GM19025 (cell line): Measurements from ENCODE around the gene CFAP299.

Experiments used
- ATAC-seq: cut with Tn5 transposase; IDR thresholded peaks from one replicate; pipeline ENCODE4 v1.9.1; 2021; ENCODE audit warnings: mild to moderate bottlenecking, low read depth, moderate library complexity; ENCODE audit not compliant: unreplicated experiment

Gene CFAP299

DNA sequence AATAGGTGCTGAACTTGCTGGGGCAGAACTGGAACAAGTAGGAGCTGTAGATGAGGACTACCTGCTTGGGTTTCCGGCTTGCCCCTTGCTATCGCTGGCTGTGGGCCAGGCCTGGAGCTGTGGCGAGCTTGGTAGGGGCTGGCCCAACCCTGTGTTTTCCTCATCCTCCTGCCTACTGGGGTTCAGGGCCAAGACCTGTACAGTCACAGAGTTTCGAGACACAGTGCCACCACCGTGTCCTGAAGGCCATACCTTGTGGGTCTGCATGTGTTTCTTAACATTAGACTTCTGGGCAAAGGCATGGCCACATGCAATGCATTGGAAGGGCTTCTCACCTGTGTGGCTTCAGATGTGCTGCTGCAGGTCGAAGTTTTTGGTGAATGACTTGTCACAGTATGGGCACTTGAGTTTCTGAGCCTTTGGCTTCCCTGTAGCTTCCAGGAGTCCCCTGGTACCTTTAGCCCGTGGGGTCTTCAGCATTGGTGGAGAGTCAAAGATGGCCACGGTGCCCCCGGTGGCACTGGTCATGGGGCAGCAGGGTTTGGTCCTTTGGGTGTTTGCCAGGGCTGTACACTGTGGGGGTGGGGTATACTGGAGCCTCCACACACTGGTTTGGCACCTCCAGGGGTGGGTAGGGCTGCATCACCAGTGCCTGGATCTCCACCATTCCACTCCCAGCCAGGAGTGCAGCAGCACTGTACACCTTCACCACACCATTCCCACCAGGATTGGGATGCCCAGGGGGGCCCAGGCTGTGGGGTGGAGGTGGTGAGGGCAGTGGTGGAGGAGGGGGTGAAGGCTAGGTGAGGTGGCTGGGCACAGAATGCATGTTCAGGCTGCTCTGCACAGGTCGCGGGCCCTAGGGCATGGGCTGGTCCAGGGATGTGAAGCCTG is 52.1 kb downstream of the CFAP299 start:
- no peak for ATAC-seq

DNA sequence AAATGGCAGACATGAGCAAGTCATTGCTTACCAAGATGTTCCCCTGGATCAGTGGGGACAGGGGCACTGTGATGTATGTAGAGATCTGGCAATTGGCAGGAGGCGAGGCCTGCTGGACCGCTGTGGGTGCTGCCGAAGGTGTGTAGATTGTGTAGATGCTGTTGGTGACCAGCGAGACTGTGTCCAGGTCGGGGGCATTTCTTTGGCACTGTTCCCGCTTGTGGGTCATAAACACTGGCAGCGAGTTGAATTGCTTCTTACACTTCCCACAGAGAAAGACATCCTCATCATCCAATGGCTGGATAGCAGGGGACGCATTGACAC is 52.7 kb downstream of the CFAP299 start:
- ATAC-seq, result no peak

DNA sequence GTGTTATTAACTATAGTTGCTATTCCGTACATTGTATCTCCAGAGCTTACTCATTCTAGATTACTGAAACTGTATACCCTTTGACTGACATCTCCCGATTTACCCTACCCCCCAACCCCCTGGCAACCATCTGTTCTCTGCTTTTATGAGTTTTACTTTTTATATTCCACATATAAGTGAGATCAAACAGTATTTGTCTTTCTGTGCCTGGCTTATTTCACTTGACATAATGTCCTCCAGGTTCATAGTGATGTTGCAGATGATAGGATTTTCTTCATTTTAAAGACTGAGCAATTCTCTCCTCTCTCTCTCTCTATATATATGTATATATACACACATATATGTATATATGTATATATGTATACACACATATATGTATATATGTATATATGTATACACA is 54.6 kb downstream of the CFAP299 start:
- ATAC-seq, result no peak

DNA sequence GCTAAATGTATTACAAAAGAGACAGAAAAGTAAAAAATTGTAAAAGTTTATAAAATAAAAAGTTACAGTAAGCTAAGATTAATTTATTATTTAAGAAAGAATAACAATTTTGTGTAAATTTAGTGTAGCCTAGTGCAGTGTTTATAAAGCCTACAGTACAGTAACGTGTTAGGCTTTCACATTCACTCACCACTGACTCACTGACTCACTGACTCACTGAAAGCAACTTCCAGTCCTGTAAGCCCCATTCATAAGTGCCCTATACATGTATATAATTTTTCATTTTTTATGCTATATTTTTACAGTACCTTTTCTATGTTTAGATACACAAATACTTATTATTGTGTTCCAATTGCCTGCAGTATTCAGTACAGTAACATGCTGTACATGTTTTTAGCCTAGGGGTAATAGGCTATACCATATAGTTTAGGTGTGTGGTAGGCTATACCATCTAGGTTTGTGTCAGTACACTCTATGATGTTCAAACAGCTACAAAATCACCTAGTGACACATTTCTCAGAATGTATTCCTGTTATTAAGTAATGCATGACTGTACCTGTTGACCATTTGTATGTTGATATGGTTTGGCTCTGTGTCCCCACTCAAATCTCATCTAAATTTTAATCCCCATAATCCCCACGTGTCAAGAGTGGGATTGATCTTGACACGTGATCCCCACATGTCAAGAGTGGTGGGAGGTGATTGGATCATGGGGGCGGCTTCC is 57.9 kb downstream of the CFAP299 start:
- no peak for ATAC-seq

DNA sequence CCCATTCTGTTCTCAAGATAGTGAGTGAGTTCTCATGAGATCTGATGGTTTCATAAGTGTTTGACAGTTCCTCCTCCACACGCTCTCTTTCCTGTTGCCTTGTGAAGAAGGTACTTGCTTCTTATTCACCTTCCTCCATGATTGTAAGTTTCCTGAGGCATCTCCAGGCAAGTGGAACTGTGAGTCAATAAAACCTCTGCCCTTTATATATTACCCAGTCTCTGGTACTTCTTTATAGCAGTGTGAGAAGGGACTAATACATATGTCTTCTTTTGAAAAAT is 58.4 kb downstream of the CFAP299 start:
- no peak for ATAC-seq

DNA sequence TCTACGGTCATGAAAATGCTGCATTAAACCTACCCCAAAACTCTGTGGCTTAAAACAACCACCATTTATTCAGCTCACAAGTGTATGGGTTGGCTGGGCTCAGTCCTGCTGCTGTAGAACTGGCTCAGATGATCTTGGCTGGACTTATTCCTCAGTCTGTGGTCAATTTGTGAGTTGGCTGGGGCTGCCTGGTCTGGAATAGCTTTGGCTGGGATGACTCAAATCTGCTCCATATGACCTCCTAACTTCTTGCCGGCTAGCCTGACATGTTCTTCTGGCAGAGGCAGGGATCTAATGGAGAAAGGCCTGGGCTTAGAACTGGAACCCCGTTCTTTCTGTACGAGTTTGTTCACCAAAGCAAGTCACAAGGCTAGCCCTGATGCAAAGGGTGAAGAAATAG is 71.7 kb downstream of the CFAP299 start:
- no peak for ATAC-seq

DNA sequence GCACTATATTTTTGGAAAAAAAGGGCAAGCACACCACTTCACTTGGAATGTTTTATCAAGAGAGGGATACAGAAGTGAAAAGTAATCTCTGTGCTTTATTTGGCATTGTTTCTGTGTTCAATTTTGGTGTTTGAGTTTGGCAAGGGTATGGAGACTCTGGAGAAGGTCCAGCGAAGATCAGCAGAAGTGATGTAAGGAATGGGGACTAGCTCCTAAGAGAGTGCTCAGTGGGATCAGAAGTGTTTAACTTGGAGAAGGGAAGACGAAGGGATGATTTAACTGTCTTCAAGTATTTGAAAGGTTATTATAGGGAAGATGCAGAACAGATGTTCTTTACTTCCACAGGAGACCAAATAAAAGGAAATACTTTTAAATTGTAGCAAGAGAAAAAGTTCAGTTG is 74.3 kb downstream of the CFAP299 start:
- no peak for ATAC-seq

DNA sequence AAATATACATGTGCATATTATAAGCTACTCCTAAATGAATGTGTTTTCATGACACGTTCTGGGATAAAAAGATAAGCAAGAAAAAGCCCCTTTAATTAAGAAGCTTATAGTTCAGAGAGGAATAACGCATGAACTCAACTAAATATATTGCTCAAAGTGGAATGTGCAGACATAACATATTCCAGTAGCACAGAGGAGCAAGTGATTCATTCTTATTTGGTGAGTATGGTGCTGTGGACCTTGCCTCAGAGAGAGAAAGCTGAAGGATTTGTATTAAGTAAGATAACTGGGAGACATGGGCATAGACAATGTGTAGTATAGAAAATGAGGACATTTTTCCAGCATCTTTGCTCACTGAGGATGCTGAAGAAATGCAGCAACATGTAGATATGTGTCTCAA is 76.8 kb downstream of the CFAP299 start:
- no peak for ATAC-seq

DNA sequence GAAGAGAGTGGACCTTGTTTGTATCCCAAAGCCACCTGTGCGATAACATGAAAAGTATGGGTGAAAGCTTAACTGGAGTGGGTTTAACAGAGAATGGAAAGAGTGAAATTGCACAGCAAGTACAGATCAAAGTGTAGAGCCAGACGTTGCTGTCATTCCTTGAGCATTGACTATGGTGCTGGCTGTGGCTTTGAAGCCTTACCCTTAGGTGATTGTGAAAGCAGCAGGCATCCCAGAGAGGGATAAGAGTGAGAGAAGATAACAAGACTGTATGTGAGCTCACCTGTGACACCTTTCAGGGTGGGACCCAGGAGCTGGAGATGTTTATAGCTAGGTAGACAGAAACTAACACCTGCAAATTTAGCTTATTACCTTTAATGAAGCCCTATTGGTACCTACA is 77.6 kb downstream of the CFAP299 start:
- no peak for ATAC-seq

DNA sequence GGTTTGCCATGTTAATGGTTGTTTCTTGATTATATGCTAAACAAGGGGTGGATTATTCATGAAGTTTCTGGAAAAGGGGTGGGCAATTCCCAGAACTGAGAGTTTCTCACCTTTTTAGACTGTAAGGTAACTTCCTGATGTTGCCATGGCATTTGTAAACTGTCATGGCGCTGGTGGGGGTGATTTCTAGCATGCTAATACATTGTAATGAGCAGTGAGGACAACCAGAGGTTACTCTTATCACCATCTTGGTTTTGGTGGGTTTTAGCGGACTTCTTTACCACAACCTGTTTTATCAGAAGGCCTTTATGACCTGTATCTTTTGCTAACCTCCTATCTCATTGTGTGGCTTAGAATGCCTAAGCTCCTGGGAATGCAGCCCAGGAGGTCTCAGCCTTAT is 81.5 kb downstream of the CFAP299 start:
- no peak for ATAC-seq

DNA sequence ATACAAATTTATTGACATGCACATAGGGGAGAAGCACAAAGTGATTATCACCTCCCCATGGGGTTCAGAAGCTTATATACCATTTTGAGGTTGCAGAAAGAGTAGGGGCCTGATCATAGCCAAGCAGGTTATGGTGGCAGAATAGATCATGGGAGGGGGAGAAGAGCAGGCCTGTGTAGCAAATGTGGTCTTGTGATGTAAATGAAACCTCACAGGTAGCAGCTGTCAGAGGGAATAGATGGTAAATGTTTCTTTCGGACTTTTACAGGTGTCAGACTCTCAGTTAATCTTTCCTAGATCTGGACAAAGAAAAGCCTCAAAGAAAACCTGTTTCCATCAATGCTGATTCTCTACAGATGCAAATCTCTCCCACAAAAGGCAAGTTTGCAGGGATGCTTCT is 84.4 kb downstream of the CFAP299 start:
- no peak for ATAC-seq

DNA sequence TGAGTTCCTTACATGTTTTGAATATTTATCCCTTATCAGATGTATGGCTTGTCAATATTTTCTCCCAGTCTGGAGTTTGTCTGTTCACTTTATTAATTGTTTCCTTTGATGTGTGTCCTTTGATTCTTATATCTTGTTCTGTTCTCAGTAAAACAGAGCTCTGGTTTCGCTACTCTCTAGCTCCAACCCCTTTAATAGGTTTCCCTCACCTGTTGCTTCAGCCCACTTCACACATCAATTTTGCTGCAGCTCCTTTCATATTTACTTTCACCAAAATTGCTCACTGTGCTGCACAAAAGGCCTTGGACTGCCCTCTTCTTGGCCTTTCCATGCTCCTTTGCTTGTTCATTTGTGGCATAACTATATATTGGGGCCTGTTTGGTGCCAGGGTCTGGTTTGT is 85.1 kb downstream of the CFAP299 start:
- no peak for ATAC-seq

DNA sequence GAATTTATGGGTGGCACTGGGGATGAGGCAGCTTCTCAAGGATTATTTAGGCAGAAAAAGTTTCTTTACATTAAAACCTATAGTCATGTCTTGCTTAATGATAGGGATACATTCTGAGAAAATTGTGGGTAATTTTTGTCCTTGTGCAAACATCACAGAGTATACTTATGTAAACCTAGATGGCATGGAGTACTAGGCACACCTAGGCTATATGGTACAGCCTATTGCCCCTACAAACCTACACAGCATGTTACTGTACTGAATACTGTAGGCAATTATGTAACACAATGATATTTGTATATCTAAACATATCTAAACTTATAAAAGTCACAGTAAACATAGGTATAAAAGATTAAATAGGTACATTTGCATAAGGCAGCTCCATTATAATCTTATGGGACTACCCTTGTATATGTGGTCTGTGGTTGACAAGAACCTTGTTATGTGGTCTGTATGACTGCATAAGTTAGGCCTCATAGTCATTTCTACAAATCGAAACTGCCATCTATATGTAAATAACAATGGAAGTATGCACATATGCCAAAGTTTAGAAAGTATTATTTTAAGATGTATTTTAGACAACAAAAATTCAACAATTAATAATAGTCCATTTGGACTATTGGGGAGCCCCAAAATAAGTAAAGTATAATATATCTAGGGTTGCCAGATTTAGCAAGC is 87.3 kb downstream of the CFAP299 start:
- no peak for ATAC-seq

DNA sequence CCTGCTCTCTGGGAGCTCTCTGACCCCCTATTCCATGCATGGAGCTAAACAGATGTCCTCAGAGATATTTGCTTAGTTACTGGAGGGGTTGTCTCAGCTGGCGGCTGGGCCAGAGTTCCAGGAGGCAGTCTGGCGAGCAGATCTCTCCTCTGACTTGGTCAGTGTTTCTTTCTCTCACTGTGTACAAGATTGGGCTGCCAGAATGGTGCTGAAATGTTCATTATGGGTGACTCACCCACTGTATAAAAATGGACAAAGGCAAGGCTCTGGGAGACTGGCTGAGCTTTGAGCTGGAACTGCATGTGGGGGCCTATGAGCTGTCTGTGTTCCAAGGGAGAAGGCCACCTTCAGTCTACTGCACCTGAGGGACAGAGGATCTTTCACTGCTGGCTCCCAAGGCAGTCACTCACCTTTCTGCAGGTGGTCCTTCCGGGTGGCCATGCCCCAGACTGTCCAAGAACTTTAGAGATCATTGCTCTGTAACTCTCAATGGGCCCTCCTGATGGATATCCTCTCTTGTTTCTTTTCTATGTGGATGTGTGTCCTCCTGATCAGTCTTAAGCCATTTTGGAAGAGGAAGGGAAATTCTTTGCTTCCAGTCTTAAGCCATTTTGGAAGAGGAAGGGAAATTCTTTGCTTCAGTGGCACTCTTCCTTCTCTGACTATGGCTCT is 88.2 kb downstream of the CFAP299 start:
- ATAC-seq, result no peak

DNA sequence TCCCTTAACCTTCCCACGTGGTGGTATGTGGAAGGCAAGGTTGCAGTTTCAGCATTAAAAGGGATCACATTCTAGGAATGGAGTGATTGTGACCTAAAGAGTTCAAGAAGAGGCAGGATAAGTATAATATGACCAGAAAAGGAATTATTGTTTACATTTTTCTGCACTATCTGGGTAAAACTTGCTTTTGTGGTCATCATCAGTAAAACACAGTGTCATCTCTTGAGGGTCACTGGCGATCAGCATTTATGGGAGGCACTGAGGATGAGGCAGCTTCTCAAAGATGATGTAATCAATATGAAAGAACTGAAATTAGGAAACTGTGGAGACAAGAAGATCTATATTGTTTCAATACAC is 88.7 kb downstream of the CFAP299 start:
- no peak for ATAC-seq

DNA sequence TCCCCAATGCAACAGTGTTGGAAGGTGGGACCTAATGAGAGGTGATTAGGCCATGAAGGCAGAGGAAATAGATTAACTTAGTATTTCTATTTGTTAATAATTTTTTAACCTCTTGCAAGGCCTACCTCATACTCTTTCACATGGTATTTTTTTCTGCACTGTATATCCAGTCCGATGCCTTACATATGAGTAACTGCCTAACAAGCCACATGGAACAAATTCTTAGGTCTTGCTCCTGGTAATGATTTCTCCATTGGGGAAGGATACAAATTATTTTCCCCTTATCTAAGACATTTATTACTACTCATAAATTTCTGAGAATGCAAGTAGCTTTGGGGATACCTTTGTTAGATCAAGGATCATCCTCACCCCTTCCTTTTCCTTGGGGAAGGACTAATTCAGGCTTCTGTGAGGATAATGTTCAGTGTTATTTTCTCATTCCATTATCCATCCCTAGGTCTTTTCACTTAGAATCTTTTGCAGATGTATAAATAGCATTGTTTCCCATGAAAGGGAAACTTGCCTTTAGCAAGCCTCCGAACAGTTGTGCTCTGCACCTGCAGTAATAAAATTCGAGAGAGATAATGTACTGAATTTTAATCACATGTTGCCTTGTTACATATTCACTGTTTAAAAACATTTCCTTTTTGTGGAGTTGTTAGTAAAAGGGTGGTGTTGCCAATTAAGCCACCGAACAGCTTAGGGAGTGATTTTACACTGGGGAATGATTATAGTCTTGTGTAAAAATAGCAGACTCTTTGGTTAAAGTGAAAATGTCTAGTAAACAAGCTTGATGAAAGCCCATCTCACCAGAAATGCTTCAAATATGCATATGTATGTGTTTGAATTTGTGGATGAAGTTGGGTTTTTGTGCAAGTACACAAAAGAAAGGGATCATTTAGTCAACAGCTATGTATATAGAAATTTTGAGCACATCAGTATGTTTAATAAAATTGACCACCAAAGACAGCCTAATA is 89.9 kb downstream of the CFAP299 start:
- ATAC-seq, result no peak

DNA sequence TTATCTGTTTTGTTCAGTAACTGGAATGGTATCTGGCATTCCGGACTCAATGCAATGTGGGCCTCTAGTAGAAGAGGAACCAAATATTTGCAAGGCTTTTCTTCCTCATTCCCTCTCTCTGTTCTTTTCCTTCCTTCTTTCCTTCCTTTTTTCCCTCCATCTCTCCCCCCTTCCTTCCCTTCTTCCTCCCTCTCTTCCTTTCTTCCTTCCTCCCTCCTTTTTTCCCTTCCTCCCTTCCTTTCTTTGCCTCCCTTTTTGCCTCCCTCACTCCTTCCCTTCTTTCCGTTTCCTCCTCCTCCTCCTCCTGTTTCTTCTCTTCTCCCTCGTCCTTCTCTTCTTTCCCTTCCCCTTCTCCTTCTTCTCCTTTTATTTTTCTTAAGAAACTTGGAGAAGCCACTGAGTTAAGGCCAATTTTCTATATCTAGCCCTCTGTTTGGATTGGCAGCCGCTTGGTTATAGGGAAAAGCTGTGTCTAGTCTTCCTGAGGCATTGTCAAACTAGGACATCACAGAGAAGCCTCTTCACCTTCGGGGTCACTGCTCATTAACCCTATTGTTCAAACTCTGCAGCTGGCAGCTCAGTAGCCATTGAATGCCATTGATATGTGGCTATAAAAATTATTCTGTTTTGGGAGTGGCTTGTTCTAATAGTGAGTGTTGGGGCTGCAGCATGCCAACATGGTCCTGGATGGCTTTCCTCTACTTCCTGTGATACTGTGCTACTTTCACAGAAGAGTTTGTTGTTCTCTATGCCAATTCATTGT is 95.9 kb downstream of the CFAP299 start:
- ATAC-seq, result no peak

DNA sequence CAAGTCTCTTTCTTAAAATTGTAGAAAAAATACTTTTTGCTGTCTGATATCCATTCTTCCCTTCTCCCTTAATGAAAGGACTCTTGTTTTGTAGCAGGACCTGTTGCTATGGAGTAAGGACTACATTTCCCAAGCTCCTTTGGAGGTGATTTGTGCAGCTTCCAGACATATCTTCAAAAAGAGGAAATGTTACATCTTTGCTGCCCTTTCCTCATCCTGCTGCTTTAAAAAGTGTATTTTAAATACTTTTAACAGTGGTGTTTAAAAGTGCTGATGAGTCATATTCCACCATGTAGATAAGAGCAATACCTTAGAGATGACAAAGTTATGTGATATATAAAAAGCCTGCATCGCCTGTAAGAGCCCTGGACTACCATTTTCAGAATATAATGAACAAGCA is 98.7 kb downstream of the CFAP299 start:
- no peak for ATAC-seq

DNA sequence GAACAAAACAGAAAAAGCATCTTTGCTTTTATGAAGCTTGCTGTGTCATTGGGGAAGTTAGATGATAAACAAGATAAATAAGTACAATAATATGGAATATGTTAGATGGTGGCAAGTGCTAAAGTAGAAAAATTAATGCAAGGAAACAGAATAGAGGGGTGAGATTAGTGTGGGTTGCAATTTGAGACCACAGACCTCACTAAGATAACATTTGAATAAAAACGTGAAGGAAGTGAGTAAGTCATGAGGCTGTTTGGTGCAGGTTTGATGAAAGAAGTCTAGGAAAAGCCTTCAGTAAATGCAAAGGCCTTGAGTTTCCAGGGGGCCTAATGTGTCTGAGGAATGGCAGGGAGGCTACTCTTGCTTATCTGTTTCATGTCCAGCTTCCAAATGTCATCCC is 102.5 kb downstream of the CFAP299 start:
- ATAC-seq, result no peak
